Measurements from ENCODE around the gene COIL.

COIL gene

GRCh38 chr17:56933868-56934267, 27.0 kb downstream of the COIL start:
- no peak for DNase-seq

GRCh38 chr17:56933151-56933745, 27.6 kb downstream of the COIL start:
- DNase-seq, result no peak

GRCh38 chr17:56930739-56931337, 30.0 kb downstream of the COIL start:
- no peak for DNase-seq

GRCh38 chr17:56929362-56929969, 31.4 kb downstream of the COIL start:
- DNase-seq, result no peak

- no peak for DNase-seq
Observed at GRCh38 chr17:56928586-56928985, 32.3 kb downstream of the COIL start.

- no peak for DNase-seq
Observed at GRCh38 chr17:56926704-56927103, 34.1 kb downstream of the COIL start.

- no peak for DNase-seq
Observed at GRCh38 chr17:56926270-56926669, 34.6 kb downstream of the COIL start.

- no peak for DNase-seq
Observed at GRCh38 chr17:56925088-56925487, 35.8 kb downstream of the COIL start.

GRCh38 chr17:56919717-56920116, 41.1 kb downstream of the COIL start:
- no peak for DNase-seq

GRCh38 chr17:56918916-56919315, 41.9 kb downstream of the COIL start:
- DNase-seq, result no peak

- DNase-seq, result no peak
Observed at GRCh38 chr17:56917559-56918296, 43.1 kb downstream of the COIL start.

- no peak for DNase-seq
Observed at GRCh38 chr17:56914581-56915273, 46.1 kb downstream of the COIL start.

GRCh38 chr17:56913867-56914580, 46.8 kb downstream of the COIL start, which contains the start of gene TRIM25:
TRIM25 (minus strand) TSS chr17:56914049; CDS start chr17:56913988, 61 bp downstream.
- peak; percentile 53 for DNase-seq

GRCh38 chr17:56913353-56913866, 47.4 kb downstream of the COIL start:
- DNase-seq, result no peak

GRCh38 chr17:56913000-56913311, 47.9 kb downstream of the COIL start:
- no peak for DNase-seq

- no peak for DNase-seq
Observed at GRCh38 chr17:56912105-56912999, 48.5 kb downstream of the COIL start.

- DNase-seq, result no peak
Observed at GRCh38 chr17:56910509-56911235, 50.2 kb downstream of the COIL start.

GRCh38 chr17:56909742-56910508, 50.9 kb downstream of the COIL start:
- DNase-seq, result no peak

GRCh38 chr17:56908001-56908542, 52.8 kb downstream of the COIL start:
- DNase-seq, result no peak

GRCh38 chr17:56903560-56903959, 57.3 kb downstream of the COIL start:
- DNase-seq, result no peak
